Measurements from ENCODE around the gene CYP2W1.

Gene CYP2W1

GRCh38 chr7:1016577-1017531 lies 33.9 kb downstream of the CYP2W1 start:
- TF ChIP-seq CTCF (conservative IDR thresholded peaks at IDR 0.05; ENCODE audit: low read depth, low read length) = no peak
- H3K4me3 ChIP-seq (ENCODE audit: low read depth, low read length) = no peak overlapping the region
- no peak for DNase-seq (ENCODE audit: low read depth)

GRCh38 chr7:1017586-1018333 lies 34.8 kb downstream of the CYP2W1 start:
- no peak overlapping the region for H3K4me3 ChIP-seq (ENCODE audit: low read depth, low read length)
- TF ChIP-seq CTCF (conservative IDR thresholded peaks at IDR 0.05; ENCODE audit: low read depth, low read length) = no peak
- DNase-seq (ENCODE audit: low read depth) = no peak

GRCh38 chr7:1018334-1018695 lies 35.3 kb downstream of the CYP2W1 start:
- TF ChIP-seq CTCF (conservative IDR thresholded peaks at IDR 0.05; ENCODE audit: low read depth, low read length) = no peak
- no peak overlapping the region for H3K4me3 ChIP-seq (ENCODE audit: low read depth, low read length)
- no peak for DNase-seq (ENCODE audit: low read depth)

GRCh38 chr7:1019255-1019785 lies 36.3 kb downstream of the CYP2W1 start:
- no peak for TF ChIP-seq CTCF (conservative IDR thresholded peaks at IDR 0.05; ENCODE audit: low read depth, low read length)
- H3K4me3 ChIP-seq (ENCODE audit: low read depth, low read length) = no peak overlapping the region
- DNase-seq (ENCODE audit: low read depth) = no peak

- no peak for DNase-seq (ENCODE audit: low read depth)
- TF ChIP-seq CTCF (conservative IDR thresholded peaks at IDR 0.05; ENCODE audit: low read depth, low read length) = no peak
- no peak overlapping the region for H3K4me3 ChIP-seq (ENCODE audit: low read depth, low read length)
Observed at GRCh38 chr7:1019789-1020610, 37.0 kb downstream of the CYP2W1 start.

GRCh38 chr7:1020849-1021251 lies 37.9 kb downstream of the CYP2W1 start:
- DNase-seq (ENCODE audit: low read depth) = no peak
- peak; percentile 29 for TF ChIP-seq CTCF (conservative IDR thresholded peaks at IDR 0.05; ENCODE audit: low read depth, low read length)
- H3K4me3 ChIP-seq (ENCODE audit: low read depth, low read length) = no peak overlapping the region
